WTC11 (cell line): ENCODE data around the gene ZNF714. TPM values are rescaled to one million over a fixed set of nuclear protein-coding genes. Genes with fewer than 3 reads are reported as not detected.

Source experiments
- CBFB ChIP-seq: sonication (generic); formaldehyde crosslinking; IDR thresholded peaks from 2 replicates; pipeline ENCODE4 v1.8.1; 2022; ENCODE audit warnings: mild to moderate bottlenecking, low read depth, missing genetic modification reagents
- CREB1 ChIP-seq: sonication (generic); formaldehyde crosslinking; IDR thresholded peaks from 2 replicates; pipeline ENCODE4 v1.8.0; 2023; ENCODE audit warnings: mild to moderate bottlenecking, missing genetic modification reagents
- CREM ChIP-seq: sonication (generic); formaldehyde crosslinking; IDR thresholded peaks from 2 replicates; pipeline ENCODE4 v1.8.1; 2022; ENCODE audit warnings: mild to moderate bottlenecking, missing genetic modification reagents, moderate library complexity
- FOXK1 ChIP-seq: sonication (generic); formaldehyde crosslinking; IDR thresholded peaks from 2 replicates; pipeline ENCODE4 v1.8.0; 2022; ENCODE audit warnings: mild to moderate bottlenecking, moderate library complexity, missing genetic modification reagents
- FOXP1 ChIP-seq: sonication (generic); formaldehyde crosslinking; IDR thresholded peaks from 2 replicates; pipeline ENCODE4 v1.8.0; 2022; ENCODE audit warnings: missing genetic modification reagents, mild to moderate bottlenecking, moderate library complexity, borderline replicate concordance
- GTF2I ChIP-seq: fragments of 250-450 bp; sonication (Bioruptor Pico); conservative IDR thresholded peaks from 2 replicates; pipeline ENCODE4 v1.4.0; 2021; ENCODE audit warnings: mild to moderate bottlenecking
- HMGA2 ChIP-seq: fragments of 250-450 bp; sonication (Bioruptor Pico); IDR thresholded peaks from 2 replicates; pipeline ENCODE4 v1.4.0; 2021; ENCODE audit warnings: mild to moderate bottlenecking, moderate library complexity
- MXD4 ChIP-seq: fragments of 250-450 bp; sonication (Bioruptor Pico); IDR thresholded peaks from 2 replicates; pipeline ENCODE4 v1.8.0; 2021; ENCODE audit warnings: mild to moderate bottlenecking, moderate library complexity, borderline replicate concordance
- NFYB ChIP-seq: sonication (generic); formaldehyde crosslinking; conservative IDR thresholded peaks from 2 replicates; pipeline ENCODE4 v1.8.0; 2022; ENCODE audit warnings: low read depth, missing genetic modification reagents
- TEAD1 ChIP-seq: sonication (generic); formaldehyde crosslinking; IDR thresholded peaks from 2 replicates; pipeline ENCODE4 v1.8.0; 2022; ENCODE audit warnings: mild to moderate bottlenecking, missing genetic modification reagents
- ZNF232 ChIP-seq: sonication (generic); formaldehyde crosslinking; IDR thresholded peaks from 2 replicates; pipeline ENCODE4 v1.8.0; 2022; ENCODE audit warnings: mild to moderate bottlenecking, missing genetic modification reagents
- total RNA-seq: library from RNA; stranded (reverse); gene quantifications from 3 replicates; pipeline ENCODE4 v1.2.3, GENCODE V29; 2021
- TF ChIP-seq, protein P1 (sequence below): sonication (generic); formaldehyde crosslinking; IDR thresholded peaks from 2 replicates; pipeline ENCODE4 v1.8.1; 2022; ENCODE audit warnings: mild to moderate bottlenecking, moderate library complexity, missing genetic modification reagents
- TF ChIP-seq, protein P2 (sequence below): sonication (generic); formaldehyde crosslinking; IDR thresholded peaks from 2 replicates; pipeline ENCODE4 v1.8.0; 2022; ENCODE audit warnings: mild to moderate bottlenecking, missing genetic modification reagents
- TF ChIP-seq, protein P3 (sequence below): sonication (generic); formaldehyde crosslinking; IDR thresholded peaks from 2 replicates; pipeline ENCODE4 v1.8.1; 2023; ENCODE audit warnings: mild to moderate bottlenecking, missing genetic modification reagents
- TF ChIP-seq, protein P4 (sequence below): sonication (generic); formaldehyde crosslinking; IDR thresholded peaks from 2 replicates; pipeline ENCODE4 v1.8.0; 2022; ENCODE audit warnings: missing genetic modification reagents
- TF ChIP-seq, protein P5 (sequence below): sonication (generic); formaldehyde crosslinking; IDR thresholded peaks from 2 replicates; pipeline ENCODE4 v1.8.0; 2022; ENCODE audit warnings: mild to moderate bottlenecking, missing genetic modification reagents
- TF ChIP-seq, protein P6 (sequence below): fragments of 250-450 bp; sonication (Bioruptor Pico); IDR thresholded peaks from 2 replicates; pipeline ENCODE4 v1.9.0; 2021; ENCODE audit warnings: mild to moderate bottlenecking
- TF ChIP-seq, protein P7 (sequence below): fragments of 250-450 bp; sonication (Bioruptor Pico); IDR thresholded peaks from 2 replicates; pipeline ENCODE4 v1.8.0; 2021; ENCODE audit warnings: mild to moderate bottlenecking
- TF ChIP-seq, protein P8 (sequence below): sonication (generic); formaldehyde crosslinking; IDR thresholded peaks from 2 replicates; pipeline ENCODE4 v1.8.1; 2023; ENCODE audit warnings: mild to moderate bottlenecking, missing genetic modification reagents, moderate library complexity

ZNF714 gene
- total RNA-seq, 1 experiment from 2014 or later: 60.4 TPM

DNA sequence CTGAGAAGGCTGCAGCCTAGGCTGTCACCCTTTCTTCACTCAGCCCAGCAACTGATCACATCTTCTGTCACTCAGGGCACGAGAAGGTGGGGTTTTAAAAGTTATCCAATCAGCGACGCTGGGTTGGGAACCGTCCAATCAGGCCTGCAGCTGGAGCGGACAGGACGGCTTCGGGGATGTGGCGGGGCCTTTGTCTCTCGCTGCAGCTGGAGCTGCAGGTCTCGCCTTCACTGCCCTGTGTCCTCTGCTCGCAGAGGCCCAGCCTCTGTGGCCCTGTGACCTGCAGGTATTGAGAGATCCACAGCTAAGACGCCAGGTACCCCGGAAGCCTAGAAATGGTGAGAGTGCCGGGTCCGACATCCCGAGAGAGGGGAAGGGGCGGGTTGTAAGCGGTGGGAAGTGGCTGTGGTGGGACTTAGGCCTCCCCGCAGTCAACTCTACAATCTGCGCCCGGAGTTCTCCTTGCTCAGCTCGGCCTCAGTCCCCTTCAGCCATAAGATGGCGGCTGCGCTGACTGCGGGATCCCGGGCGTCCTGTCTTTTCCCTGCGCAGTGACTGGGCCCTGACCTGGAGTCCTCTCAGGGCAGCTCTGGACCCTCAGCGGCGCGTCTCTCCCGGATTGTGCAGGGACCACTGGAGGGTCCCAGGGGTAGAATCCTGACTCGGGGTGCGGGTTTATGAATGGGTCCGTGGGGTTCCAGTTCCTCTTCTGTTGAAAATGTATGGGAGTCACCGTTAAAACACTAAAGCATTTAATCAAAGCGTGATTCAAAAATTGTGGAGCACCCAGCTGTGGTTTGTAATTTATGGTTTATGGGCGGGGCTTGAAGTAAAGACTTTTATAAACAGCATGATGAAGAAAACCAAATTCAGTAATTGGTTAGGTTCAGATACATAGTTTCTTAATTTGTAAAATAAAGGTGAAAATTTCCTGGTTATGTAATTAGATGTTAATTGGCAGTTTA, at the start of gene ZNF714 (continued):
- TF ChIP-seq ZNF232 (CRISPR knock-in tag): 0 out of 2 replicates have a peak, but pooled peaks have one; percentile 47
- TF ChIP-seq NFYB (CRISPR knock-in tag): peak; percentile 93
- TF ChIP-seq MXD4: no peak
- TF ChIP-seq TEAD1 (CRISPR knock-in tag): no peak
- TF ChIP-seq HMGA2 (CRISPR knock-in tag): no peak
- peak; percentile 48; the same call in 1 of the 2 replicates for TF ChIP-seq FOXP1
- TF ChIP-seq, protein P1, sequence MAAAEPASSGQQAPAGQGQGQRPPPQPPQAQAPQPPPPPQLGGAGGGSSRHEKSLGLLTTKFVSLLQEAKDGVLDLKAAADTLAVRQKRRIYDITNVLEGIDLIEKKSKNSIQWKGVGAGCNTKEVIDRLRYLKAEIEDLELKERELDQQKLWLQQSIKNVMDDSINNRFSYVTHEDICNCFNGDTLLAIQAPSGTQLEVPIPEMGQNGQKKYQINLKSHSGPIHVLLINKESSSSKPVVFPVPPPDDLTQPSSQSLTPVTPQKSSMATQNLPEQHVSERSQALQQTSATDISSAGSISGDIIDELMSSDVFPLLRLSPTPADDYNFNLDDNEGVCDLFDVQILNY (CRISPR knock-in tag): no peak
- TF ChIP-seq, protein P2, sequence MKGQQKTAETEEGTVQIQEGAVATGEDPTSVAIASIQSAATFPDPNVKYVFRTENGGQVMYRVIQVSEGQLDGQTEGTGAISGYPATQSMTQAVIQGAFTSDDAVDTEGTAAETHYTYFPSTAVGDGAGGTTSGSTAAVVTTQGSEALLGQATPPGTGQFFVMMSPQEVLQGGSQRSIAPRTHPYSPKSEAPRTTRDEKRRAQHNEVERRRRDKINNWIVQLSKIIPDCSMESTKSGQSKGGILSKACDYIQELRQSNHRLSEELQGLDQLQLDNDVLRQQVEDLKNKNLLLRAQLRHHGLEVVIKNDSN (CRISPR knock-in tag): no peak
- TF ChIP-seq, protein P3, sequence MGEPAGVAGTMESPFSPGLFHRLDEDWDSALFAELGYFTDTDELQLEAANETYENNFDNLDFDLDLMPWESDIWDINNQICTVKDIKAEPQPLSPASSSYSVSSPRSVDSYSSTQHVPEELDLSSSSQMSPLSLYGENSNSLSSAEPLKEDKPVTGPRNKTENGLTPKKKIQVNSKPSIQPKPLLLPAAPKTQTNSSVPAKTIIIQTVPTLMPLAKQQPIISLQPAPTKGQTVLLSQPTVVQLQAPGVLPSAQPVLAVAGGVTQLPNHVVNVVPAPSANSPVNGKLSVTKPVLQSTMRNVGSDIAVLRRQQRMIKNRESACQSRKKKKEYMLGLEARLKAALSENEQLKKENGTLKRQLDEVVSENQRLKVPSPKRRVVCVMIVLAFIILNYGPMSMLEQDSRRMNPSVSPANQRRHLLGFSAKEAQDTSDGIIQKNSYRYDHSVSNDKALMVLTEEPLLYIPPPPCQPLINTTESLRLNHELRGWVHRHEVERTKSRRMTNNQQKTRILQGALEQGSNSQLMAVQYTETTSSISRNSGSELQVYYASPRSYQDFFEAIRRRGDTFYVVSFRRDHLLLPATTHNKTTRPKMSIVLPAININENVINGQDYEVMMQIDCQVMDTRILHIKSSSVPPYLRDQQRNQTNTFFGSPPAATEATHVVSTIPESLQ (CRISPR knock-in tag): no peak
- TF ChIP-seq CBFB (CRISPR knock-in tag): no peak
- peak; percentile 28; the same call in 1 of the 2 replicates for TF ChIP-seq FOXK1 (CRISPR knock-in tag)
- TF ChIP-seq GTF2I (CRISPR knock-in tag): no peak
- TF ChIP-seq, protein P4, sequence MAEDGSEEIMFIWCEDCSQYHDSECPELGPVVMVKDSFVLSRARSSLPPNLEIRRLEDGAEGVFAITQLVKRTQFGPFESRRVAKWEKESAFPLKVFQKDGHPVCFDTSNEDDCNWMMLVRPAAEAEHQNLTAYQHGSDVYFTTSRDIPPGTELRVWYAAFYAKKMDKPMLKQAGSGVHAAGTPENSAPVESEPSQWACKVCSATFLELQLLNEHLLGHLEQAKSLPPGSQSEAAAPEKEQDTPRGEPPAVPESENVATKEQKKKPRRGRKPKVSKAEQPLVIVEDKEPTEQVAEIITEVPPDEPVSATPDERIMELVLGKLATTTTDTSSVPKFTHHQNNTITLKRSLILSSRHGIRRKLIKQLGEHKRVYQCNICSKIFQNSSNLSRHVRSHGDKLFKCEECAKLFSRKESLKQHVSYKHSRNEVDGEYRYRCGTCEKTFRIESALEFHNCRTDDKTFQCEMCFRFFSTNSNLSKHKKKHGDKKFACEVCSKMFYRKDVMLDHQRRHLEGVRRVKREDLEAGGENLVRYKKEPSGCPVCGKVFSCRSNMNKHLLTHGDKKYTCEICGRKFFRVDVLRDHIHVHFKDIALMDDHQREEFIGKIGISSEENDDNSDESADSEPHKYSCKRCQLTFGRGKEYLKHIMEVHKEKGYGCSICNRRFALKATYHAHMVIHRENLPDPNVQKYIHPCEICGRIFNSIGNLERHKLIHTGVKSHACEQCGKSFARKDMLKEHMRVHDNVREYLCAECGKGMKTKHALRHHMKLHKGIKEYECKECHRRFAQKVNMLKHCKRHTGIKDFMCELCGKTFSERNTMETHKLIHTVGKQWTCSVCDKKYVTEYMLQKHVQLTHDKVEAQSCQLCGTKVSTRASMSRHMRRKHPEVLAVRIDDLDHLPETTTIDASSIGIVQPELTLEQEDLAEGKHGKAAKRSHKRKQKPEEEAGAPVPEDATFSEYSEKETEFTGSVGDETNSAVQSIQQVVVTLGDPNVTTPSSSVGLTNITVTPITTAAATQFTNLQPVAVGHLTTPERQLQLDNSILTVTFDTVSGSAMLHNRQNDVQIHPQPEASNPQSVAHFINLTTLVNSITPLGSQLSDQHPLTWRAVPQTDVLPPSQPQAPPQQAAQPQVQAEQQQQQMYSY (CRISPR knock-in tag): no peak
- TF ChIP-seq, protein P5, sequence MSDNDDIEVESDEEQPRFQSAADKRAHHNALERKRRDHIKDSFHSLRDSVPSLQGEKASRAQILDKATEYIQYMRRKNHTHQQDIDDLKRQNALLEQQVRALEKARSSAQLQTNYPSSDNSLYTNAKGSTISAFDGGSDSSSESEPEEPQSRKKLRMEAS (CRISPR knock-in tag): no peak
- TF ChIP-seq, protein P6, sequence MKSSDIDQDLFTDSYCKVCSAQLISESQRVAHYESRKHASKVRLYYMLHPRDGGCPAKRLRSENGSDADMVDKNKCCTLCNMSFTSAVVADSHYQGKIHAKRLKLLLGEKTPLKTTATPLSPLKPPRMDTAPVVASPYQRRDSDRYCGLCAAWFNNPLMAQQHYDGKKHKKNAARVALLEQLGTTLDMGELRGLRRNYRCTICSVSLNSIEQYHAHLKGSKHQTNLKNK: no peak
- TF ChIP-seq, protein P7, sequence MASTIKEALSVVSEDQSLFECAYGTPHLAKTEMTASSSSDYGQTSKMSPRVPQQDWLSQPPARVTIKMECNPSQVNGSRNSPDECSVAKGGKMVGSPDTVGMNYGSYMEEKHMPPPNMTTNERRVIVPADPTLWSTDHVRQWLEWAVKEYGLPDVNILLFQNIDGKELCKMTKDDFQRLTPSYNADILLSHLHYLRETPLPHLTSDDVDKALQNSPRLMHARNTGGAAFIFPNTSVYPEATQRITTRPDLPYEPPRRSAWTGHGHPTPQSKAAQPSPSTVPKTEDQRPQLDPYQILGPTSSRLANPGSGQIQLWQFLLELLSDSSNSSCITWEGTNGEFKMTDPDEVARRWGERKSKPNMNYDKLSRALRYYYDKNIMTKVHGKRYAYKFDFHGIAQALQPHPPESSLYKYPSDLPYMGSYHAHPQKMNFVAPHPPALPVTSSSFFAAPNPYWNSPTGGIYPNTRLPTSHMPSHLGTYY (CRISPR knock-in tag): no peak
- peak; percentile 57; the same call in 1 of the 2 replicates for TF ChIP-seq CREM (CRISPR knock-in tag)
- no peak for TF ChIP-seq CREB1 (CRISPR knock-in tag)
- TF ChIP-seq, protein P8, sequence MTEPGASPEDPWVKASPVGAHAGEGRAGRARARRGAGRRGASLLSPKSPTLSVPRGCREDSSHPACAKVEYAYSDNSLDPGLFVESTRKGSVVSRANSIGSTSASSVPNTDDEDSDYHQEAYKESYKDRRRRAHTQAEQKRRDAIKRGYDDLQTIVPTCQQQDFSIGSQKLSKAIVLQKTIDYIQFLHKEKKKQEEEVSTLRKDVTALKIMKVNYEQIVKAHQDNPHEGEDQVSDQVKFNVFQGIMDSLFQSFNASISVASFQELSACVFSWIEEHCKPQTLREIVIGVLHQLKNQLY: no peak
- TF ChIP-seq, all 79 proteins: peak for 8
